A549 (cell line): ENCODE results near the gene PDILT. TPM values are rescaled to one million over a fixed set of nuclear protein-coding genes. Genes with fewer than 3 reads are reported as not detected.

ENCODE experiments used
- ATAC-seq, 2 experiments: fragments of 200-7000 bp in 1 of 2; fragments of >200 bp in 1 of 2; cut with Nextera tagmentation in 1 of 2; cut with Tn5 transposase in 1 of 2; 3 replicates each; pipeline versions ENCODE4 v1.8.0 to v1.9.1; 2018 to 2020; ENCODE audit warnings: mild to moderate bottlenecking in 1 of 2, moderate library complexity in 1 of 2
- CTCF ChIA-PET: fragments of 300-600 bp; sonication (Branson Sonifier 250); formaldehyde crosslinking; extraction: SDS; loops from one replicate; lab custom pipeline; 2021; ENCODE audit warnings: antibody characterized with exemption, inconsistent platforms; lab: Yijun Ruan, JAX
- POLR2A ChIA-PET: fragments of 350-600 bp; formaldehyde crosslinking; extraction: SDS; loops from one replicate; lab custom pipeline; 2021; ENCODE audit warnings: antibody characterized with exemption, inconsistent platforms; lab: Yijun Ruan, JAX
- DNase-seq, 2 experiments: peaks; one replicate each; pipeline versions ENCODE4 v3.0.0 to v3.0.0-alpha.2; 2011 to 2016; ENCODE audit warnings: low read depth in 1 of 2, low spot score in 1 of 2
- FAIRE-seq: peaks from 2 replicates; lab custom pipeline; 2011; peaks lifted over from hg19 to GRCh38; lab: Jason Lieb, UNC
- H3K27ac ChIP-seq, 2 experiments: fragments of >200 bp; sonication (Bioruptor Twin); formaldehyde crosslinking; 3 replicates each; pipeline ENCODE4 v1.5.1; 2016 to 2017
- H3K4me1 ChIP-seq: fragments of >200 bp; sonication (Bioruptor Twin); formaldehyde crosslinking; 3 replicates; pipeline ENCODE4 v1.6.1; 2016
- H3K4me2 ChIP-seq: fragments of >200 bp; sonication (Bioruptor Twin); formaldehyde crosslinking; 3 replicates; pipeline ENCODE4 v1.6.1; 2016
- H3K4me3 ChIP-seq: fragments of >200 bp; sonication (Bioruptor Twin); formaldehyde crosslinking; 3 replicates; pipeline ENCODE4 v1.5.1; 2016
- H3K9me3 ChIP-seq: fragments of >200 bp; sonication (Bioruptor Twin); formaldehyde crosslinking; 3 replicates; pipeline ENCODE4 v1.6.1; 2016
- CBX2 ChIP-seq: fragments of 200-600 bp; sonication (generic); IDR thresholded peaks from 2 replicates; pipeline ENCODE4 v1.6.1; 2016; ENCODE audit warnings: low read depth, mild to moderate bottlenecking, borderline replicate concordance
- CBX8 ChIP-seq: fragments of 200-600 bp; sonication (generic); IDR thresholded peaks from 2 replicates; pipeline ENCODE4 v1.6.1; 2016
- CEBPB ChIP-seq, 2 experiments: fragments of >200 bp in 1 of 2; sonication (Bioruptor Twin) in 1 of 2; formaldehyde crosslinking in 1 of 2; IDR thresholded peaks; 2 replicates each; pipeline ENCODE4 v1.6.1; 2012 to 2016
- CTCF ChIP-seq: fragments of >200 bp; sonication (Bioruptor Twin); formaldehyde crosslinking; IDR thresholded peaks from 3 replicates; pipeline ENCODE4 v1.5.1; 2016
- EHF ChIP-seq: fragments of 250-450 bp; sonication (Bioruptor Pico); IDR thresholded peaks from 2 replicates; pipeline ENCODE4 v1.5.0; 2020; ENCODE audit warnings: mild to moderate bottlenecking
- EHMT2 ChIP-seq: fragments of 200-600 bp; sonication (generic); IDR thresholded peaks from 2 replicates; pipeline ENCODE4 v1.6.1; 2016; ENCODE audit warnings: antibody characterized with exemption, low read depth, mild to moderate bottlenecking, moderate library complexity
- FOSB ChIP-seq: fragments of 250-450 bp; sonication (Bioruptor Pico); IDR thresholded peaks from 2 replicates; pipeline ENCODE4 v1.5.0; 2020; ENCODE audit warnings: mild to moderate bottlenecking, moderate library complexity
- FOSL2 ChIP-seq, 2 experiments: fragments of 450-650 bp in 1 of 2; fragments of >200 bp in 1 of 2; sonication (Bioruptor Twin) in 1 of 2; formaldehyde crosslinking; IDR thresholded peaks; 2 replicates each; pipeline versions ENCODE4 v1.5.0 to v1.6.1; 2016 to 2020; ENCODE audit warnings: mild to moderate bottlenecking in 1 of 2, moderate library complexity in 1 of 2
- HDAC2 ChIP-seq: fragments of 200-600 bp; sonication (generic); IDR thresholded peaks from 2 replicates; pipeline ENCODE4 v1.6.1; 2016
- HOXA7 ChIP-seq: fragments of 250-450 bp; sonication (Bioruptor Pico); IDR thresholded peaks from 2 replicates; pipeline ENCODE4 v1.5.0; 2020; ENCODE audit warnings: mild to moderate bottlenecking, moderate library complexity
- HOXB13 ChIP-seq: fragments of 250-450 bp; sonication (Bioruptor Pico); IDR thresholded peaks from 2 replicates; pipeline ENCODE4 v1.5.0; 2020; ENCODE audit warnings: low read depth, mild to moderate bottlenecking, moderate library complexity
- JUN ChIP-seq, 2 experiments: fragments of >200 bp; sonication (Bioruptor Twin); formaldehyde crosslinking; IDR thresholded peaks; 2 replicates in 1 of 2; 3 replicates in 1 of 2; pipeline ENCODE4 v1.6.1; 2016 to 2017
- NFE2L2 ChIP-seq: fragments of 150-350 bp; conservative IDR thresholded peaks from 2 replicates; pipeline ENCODE4 v1.6.1; 2014; ENCODE audit warnings: low read length
- NPAS2 ChIP-seq: fragments of 250-450 bp; sonication (Bioruptor Pico); IDR thresholded peaks from 2 replicates; pipeline ENCODE4 v1.8.0; 2022; ENCODE audit warnings: mild to moderate bottlenecking, moderate library complexity, borderline replicate concordance
- PHF8 ChIP-seq: fragments of 200-600 bp; sonication (generic); IDR thresholded peaks from 2 replicates; pipeline ENCODE4 v1.6.1; 2016; ENCODE audit warnings: low read depth, mild to moderate bottlenecking, antibody characterized with exemption, moderate library complexity, borderline replicate concordance
- POLR2A ChIP-seq: IDR thresholded peaks from 2 replicates; pipeline ENCODE4 v1.6.1; 2012; ENCODE audit warnings: mild to moderate bottlenecking, low read length
- POLR2AphosphoS2 ChIP-seq: conservative IDR thresholded peaks from 2 replicates; pipeline ENCODE4 v1.6.1; 2012; ENCODE audit warnings: low read length, improper control_type of control experiment, inconsistent platforms
- RAD21 ChIP-seq, 2 experiments: fragments of >200 bp in 1 of 2; sonication (Bioruptor Twin) in 1 of 2; formaldehyde crosslinking in 1 of 2; IDR thresholded peaks in 1 of 2; conservative IDR thresholded peaks in 1 of 2; 2 replicates in 1 of 2; 3 replicates in 1 of 2; pipeline ENCODE4 v1.6.1; 2012 to 2018; ENCODE audit warnings: inconsistent platforms in 1 of 2
- RFX5 ChIP-seq: fragments of 450-650 bp; IDR thresholded peaks from 2 replicates; pipeline ENCODE4 v1.7.1; 2014; ENCODE audit warnings: antibody characterized with exemption, mild to moderate bottlenecking, moderate library complexity
- SMC3 ChIP-seq: fragments of >200 bp; sonication (Bioruptor Twin); formaldehyde crosslinking; IDR thresholded peaks from 3 replicates; pipeline ENCODE4 v1.6.1; 2018; ENCODE audit warnings: inconsistent platforms
- SREBF2 ChIP-seq: fragments of 450-650 bp; IDR thresholded peaks from 2 replicates; pipeline ENCODE4 v1.6.1; 2014; ENCODE audit warnings: mild to moderate bottlenecking, moderate library complexity
- TP53 ChIP-seq: fragments of 250-450 bp; sonication (Bioruptor Pico); IDR thresholded peaks from 2 replicates; pipeline ENCODE4 v1.5.0; 2021; ENCODE audit warnings: mild to moderate bottlenecking, moderate library complexity
- USF2 ChIP-seq: fragments of 450-650 bp; IDR thresholded peaks from 2 replicates; pipeline ENCODE4 v1.6.1; 2014; ENCODE audit warnings: antibody characterized with exemption
- ZFP36 ChIP-seq: fragments of 450-650 bp; IDR thresholded peaks from 2 replicates; pipeline ENCODE4 v1.6.1; 2014; ENCODE audit warnings: borderline replicate concordance; ENCODE audit not compliant: partially characterized antibody
- ZNF302 ChIP-seq: fragments of 250-450 bp; sonication (Bioruptor Pico); IDR thresholded peaks from 2 replicates; pipeline ENCODE4 v1.9.0; 2021; ENCODE audit warnings: inconsistent platforms, mild to moderate bottlenecking, moderate library complexity
- WGBS: methylation state at CpG from one replicate; pipeline ENCODE4 v1.1.6; 2017; ENCODE audit errors: missing lambda C conversion rate; 5-methylcytosine and 5-hydroxymethylcytosine counted together
- polyA plus RNA-seq, 4 experiments: library from polyadenylated mRNA; depleted of rRNA in 3 of 4; stranded (reverse); fragments of >200 nt; fragmentation: RNase III in 1 of 4; extraction: RNeasy Plus Mini Kit Qiagen cat#74134 plus additional on column Dnase treatment in 1 of 4; gene quantifications; 2 replicates in 3 of 4; 3 replicates in 1 of 4; pipeline ENCODE4 v1.2.3, GENCODE V29; 2011 to 2017
- TF ChIP-seq, protein P1 (sequence below): fragments of >200 bp; sonication (Bioruptor Twin); formaldehyde crosslinking; IDR thresholded peaks from 3 replicates; pipeline ENCODE4 v1.6.1; 2016
- TF ChIP-seq, protein P2 (sequence below): IDR thresholded peaks from 2 replicates; pipeline ENCODE4 v1.6.1; 2012; ENCODE audit warnings: low read depth, borderline replicate concordance
- TF ChIP-seq, protein P3 (sequence below): fragments of 200-600 bp; sonication (generic); IDR thresholded peaks from 2 replicates; pipeline ENCODE4 v1.6.1; 2016; ENCODE audit warnings: antibody characterized with exemption, mild to moderate bottlenecking, moderate library complexity
- TF ChIP-seq, protein P4 (sequence below): IDR thresholded peaks from 2 replicates; pipeline ENCODE4 v1.6.1; 2012

Gene PDILT
- polyA plus RNA-seq, 2 of the 4 experiments (the other 2 are of a cell fraction): not detected

DNA sequence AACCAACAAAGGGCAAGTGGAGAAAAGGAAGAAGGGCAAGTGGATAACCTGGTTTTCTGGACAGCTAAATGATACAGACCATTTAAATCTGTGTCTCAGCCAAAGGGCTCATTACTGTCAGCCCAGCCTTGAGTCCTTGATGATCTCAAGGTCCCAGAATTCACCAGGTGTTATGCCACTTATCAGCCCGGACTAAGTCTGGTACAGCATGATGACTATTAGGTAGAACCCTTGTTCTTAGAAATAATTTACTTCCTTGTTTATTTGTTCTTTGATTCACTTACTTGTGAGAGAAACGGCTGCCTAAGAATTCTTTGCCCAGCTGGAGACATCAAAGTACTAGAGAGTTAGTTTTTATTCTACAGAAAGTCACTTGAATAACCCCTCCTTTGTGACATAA, 3.5 kb downstream of the PDILT start:
- FAIRE-seq: no peak

GRCh38 chr16:20399185-20399584, 5.4 kb downstream of the PDILT start:
- no peak overlapping the region for H3K27ac ChIP-seq
- ATAC-seq: no peak
- DNase-seq: no peak
- ChIA-PET POLR2A (no interaction called here), CTCF (no interaction called here)
- no peaks in the 10 kb centered on the region for H3K4me1 ChIP-seq
- no peak overlapping the region for H3K4me3 ChIP-seq
- WGBS: 45% methylated on average over 7 of the region's 7 CpGs
- no peak overlapping the region for H3K4me2 ChIP-seq
- FAIRE-seq: no peak
- no peaks in the 10 kb centered on the region for H3K9me3 ChIP-seq
- TF ChIP-seq RAD21 (conservative IDR thresholded peaks at IDR 0.05 in 1 of 2, IDR thresholded peaks at IDR 0.05 in 1 of 2) (no peak), POLR2AphosphoS2 (no peak), SMC3 (no peak), TP53 (CRISPR knock-in tag) (no peak), HDAC2 (no peak), CEBPB (IDR thresholded peaks at IDR 0.05) (no peak), HOXA7 (CRISPR knock-in tag) (no peak), POLR2A (no peak), ZFP36 (no peak), RFX5 (no peak), FOSL2 (IDR thresholded peaks at IDR 0.05) (no peak), FOSL2 (CRISPR knock-in tag; IDR thresholded peaks at IDR 0.05) (no peak), USF2 (no peak), HOXB13 (CRISPR knock-in tag) (no peak), FOSB (CRISPR knock-in tag) (no peak)
- TF ChIP-seq, protein P1, sequence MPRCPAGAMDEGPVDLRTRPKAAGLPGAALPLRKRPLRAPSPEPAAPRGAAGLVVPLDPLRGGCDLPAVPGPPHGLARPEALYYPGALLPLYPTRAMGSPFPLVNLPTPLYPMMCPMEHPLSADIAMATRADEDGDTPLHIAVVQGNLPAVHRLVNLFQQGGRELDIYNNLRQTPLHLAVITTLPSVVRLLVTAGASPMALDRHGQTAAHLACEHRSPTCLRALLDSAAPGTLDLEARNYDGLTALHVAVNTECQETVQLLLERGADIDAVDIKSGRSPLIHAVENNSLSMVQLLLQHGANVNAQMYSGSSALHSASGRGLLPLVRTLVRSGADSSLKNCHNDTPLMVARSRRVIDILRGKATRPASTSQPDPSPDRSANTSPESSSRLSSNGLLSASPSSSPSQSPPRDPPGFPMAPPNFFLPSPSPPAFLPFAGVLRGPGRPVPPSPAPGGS: no peak
- TF ChIP-seq, protein P2, sequence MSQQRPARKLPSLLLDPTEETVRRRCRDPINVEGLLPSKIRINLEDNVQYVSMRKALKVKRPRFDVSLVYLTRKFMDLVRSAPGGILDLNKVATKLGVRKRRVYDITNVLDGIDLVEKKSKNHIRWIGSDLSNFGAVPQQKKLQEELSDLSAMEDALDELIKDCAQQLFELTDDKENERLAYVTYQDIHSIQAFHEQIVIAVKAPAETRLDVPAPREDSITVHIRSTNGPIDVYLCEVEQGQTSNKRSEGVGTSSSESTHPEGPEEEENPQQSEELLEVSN: no peak

More for the DNA sequence above, 3.5 kb downstream of the PDILT start:
- Histone ChIP-seq H3K9me3 (no peaks in the 10 kb centered on the region), H3K4me2 (no peak overlapping the region), H3K4me1 (no peaks in the 10 kb centered on the region)
- TF ChIP-seq, protein P3, sequence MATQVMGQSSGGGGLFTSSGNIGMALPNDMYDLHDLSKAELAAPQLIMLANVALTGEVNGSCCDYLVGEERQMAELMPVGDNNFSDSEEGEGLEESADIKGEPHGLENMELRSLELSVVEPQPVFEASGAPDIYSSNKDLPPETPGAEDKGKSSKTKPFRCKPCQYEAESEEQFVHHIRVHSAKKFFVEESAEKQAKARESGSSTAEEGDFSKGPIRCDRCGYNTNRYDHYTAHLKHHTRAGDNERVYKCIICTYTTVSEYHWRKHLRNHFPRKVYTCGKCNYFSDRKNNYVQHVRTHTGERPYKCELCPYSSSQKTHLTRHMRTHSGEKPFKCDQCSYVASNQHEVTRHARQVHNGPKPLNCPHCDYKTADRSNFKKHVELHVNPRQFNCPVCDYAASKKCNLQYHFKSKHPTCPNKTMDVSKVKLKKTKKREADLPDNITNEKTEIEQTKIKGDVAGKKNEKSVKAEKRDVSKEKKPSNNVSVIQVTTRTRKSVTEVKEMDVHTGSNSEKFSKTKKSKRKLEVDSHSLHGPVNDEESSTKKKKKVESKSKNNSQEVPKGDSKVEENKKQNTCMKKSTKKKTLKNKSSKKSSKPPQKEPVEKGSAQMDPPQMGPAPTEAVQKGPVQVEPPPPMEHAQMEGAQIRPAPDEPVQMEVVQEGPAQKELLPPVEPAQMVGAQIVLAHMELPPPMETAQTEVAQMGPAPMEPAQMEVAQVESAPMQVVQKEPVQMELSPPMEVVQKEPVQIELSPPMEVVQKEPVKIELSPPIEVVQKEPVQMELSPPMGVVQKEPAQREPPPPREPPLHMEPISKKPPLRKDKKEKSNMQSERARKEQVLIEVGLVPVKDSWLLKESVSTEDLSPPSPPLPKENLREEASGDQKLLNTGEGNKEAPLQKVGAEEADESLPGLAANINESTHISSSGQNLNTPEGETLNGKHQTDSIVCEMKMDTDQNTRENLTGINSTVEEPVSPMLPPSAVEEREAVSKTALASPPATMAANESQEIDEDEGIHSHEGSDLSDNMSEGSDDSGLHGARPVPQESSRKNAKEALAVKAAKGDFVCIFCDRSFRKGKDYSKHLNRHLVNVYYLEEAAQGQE: no peak
- TF ChIP-seq FOSB (CRISPR knock-in tag): no peak
- no peak for TF ChIP-seq SREBF2
- TF ChIP-seq CBX8: no peak
- TF ChIP-seq SMC3: no peak
- TF ChIP-seq PHF8: no peak
- no peak for TF ChIP-seq EHF (CRISPR knock-in tag)
- TF ChIP-seq, protein P4, sequence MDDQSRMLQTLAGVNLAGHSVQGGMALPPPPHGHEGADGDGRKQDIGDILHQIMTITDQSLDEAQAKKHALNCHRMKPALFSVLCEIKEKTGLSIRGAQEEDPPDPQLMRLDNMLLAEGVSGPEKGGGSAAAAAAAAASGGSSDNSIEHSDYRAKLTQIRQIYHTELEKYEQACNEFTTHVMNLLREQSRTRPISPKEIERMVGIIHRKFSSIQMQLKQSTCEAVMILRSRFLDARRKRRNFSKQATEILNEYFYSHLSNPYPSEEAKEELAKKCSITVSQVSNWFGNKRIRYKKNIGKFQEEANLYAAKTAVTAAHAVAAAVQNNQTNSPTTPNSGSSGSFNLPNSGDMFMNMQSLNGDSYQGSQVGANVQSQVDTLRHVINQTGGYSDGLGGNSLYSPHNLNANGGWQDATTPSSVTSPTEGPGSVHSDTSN: no peak
- TF ChIP-seq CTCF: no peak
- TF ChIP-seq JUN (IDR thresholded peaks at IDR 0.05): no peak
- TF ChIP-seq CBX2: no peak
- TF ChIP-seq EHMT2: no peak
- TF ChIP-seq RAD21 (conservative IDR thresholded peaks at IDR 0.05 in 1 of 2, IDR thresholded peaks at IDR 0.05 in 1 of 2): no peak
- TF ChIP-seq NFE2L2: no peak
- no peak for TF ChIP-seq ZNF302 (CRISPR knock-in tag)
- TF ChIP-seq NPAS2 (CRISPR knock-in tag): no peak
- TF ChIP-seq, all 56 proteins: peak for 0
- POLR2A ChIA-PET: no interaction called here
- H3K4me3 ChIP-seq: no peak overlapping the region
- DNase-seq (no peak), ATAC-seq (no peak)
- WGBS: 5% methylated on average over 2 of the region's 2 CpGs
- CTCF ChIA-PET: interaction anchor here (0.5 to 2.3 kb wide), 4 partner anchors 16 to 515 kb away, joined by 3 to 15 read pairs (median 6); no protein-coding TSS in a partner anchor
- no peak overlapping the region for H3K27ac ChIP-seq
